Endothelial cell of umbilical vein (primary cell): ENCODE results near the gene HTR7. TPM values are rescaled to one million over a fixed set of nuclear protein-coding genes. Genes with fewer than 3 reads are reported as not detected.

Experiments
- BruUV-seq: library from RNA; stranded (reverse); fragments of 400-500 nt; replicated peaks from 2 replicates; lab custom pipeline; 2021; lab: Mats Ljungman, UMichigan
- CTCF ChIA-PET: fragments of 300-600, 350-600 bp; sonication (Branson Sonifier 250); formaldehyde crosslinking; loops from one replicate; lab custom pipeline; 2021; ENCODE audit warnings: antibody characterized with exemption, inconsistent platforms; lab: Charles Lee
- POLR2A ChIA-PET: fragments of 300-600, 350-600 bp; sonication (Branson Sonifier 250); formaldehyde crosslinking; loops from one replicate; lab custom pipeline; 2021; ENCODE audit warnings: antibody characterized with exemption, inconsistent platforms; lab: Charles Lee
- DNase-seq: peaks from one replicate; pipeline ENCODE4 v3.0.0-alpha.2; 2011; ENCODE audit warnings: low read depth, low spot score
- FAIRE-seq: peaks from 2 replicates; lab custom pipeline; 2011; peaks lifted over from hg19 to GRCh38; lab: Jason Lieb, UNC
- H2AFZ ChIP-seq: 2 replicates; pipeline ENCODE4 v1.6.0; 2012; ENCODE audit warnings: low read depth, low read length, control low read depth, inconsistent platforms
- H3K27ac ChIP-seq: 2 replicates; pipeline ENCODE4 v1.5.1; 2011; ENCODE audit warnings: low read depth, mild to moderate bottlenecking, control low read depth, low read length, moderate library complexity; ENCODE audit not compliant: insufficient read depth
- H3K27me3 ChIP-seq, 2 experiments: 2 replicates each; pipeline versions ENCODE4 v1.6.0 to v1.6.1; 2011; ENCODE audit warnings: low read length in 2 of 2, mixed read lengths in 1 of 2; ENCODE audit not compliant: control insufficient read depth in 2 of 2, insufficient read depth in 2 of 2
- H3K36me3 ChIP-seq, 2 experiments: 2 replicates in 1 of 2; 3 replicates in 1 of 2; pipeline ENCODE4 v1.5.1; 2011; ENCODE audit warnings: low read length in 2 of 2, mild to moderate bottlenecking in 1 of 2, moderate library complexity in 1 of 2; ENCODE audit not compliant: control insufficient read depth in 2 of 2, insufficient read depth in 2 of 2; ENCODE audit errors: extremely low read depth in 1 of 2
- H3K4me1 ChIP-seq: 3 replicates; pipeline ENCODE4 v1.5.1; 2011; ENCODE audit warnings: mild to moderate bottlenecking, low read length; ENCODE audit not compliant: control insufficient read depth, insufficient read depth; ENCODE audit errors: extremely low read depth
- H3K4me2 ChIP-seq: 2 replicates; pipeline ENCODE4 v1.6.1; 2011; ENCODE audit warnings: low read length, control low read depth, mixed read lengths; ENCODE audit not compliant: insufficient read depth
- H3K4me3 ChIP-seq, 3 experiments: fragments of 200-600 bp in 1 of 3; sonication (generic), shearing (Covaris generic) in 1 of 3; replicated peaks in 1 of 3; 2 replicates each; pipeline ENCODE4 v1.5.1; 2011 to 2016; ENCODE audit warnings: control low read depth in 3 of 3, low read length in 3 of 3, mild to moderate bottlenecking in 2 of 3, inconsistent platforms in 1 of 3, low read depth in 1 of 3, moderate library complexity in 1 of 3; ENCODE audit not compliant: insufficient read depth in 1 of 3
- H3K79me2 ChIP-seq: 2 replicates; pipeline ENCODE4 v1.6.0; 2012; ENCODE audit warnings: low read length, inconsistent platforms; ENCODE audit not compliant: control insufficient read depth, insufficient read depth
- H3K9ac ChIP-seq: replicated peaks from 2 replicates; pipeline ENCODE3; 2011; ENCODE audit warnings: low read length, control low read depth; ENCODE audit not compliant: insufficient read depth; ENCODE audit errors: extremely low read depth
- H3K9me1 ChIP-seq: replicated peaks from 3 replicates; pipeline ENCODE4 v1.6.0; 2011; ENCODE audit warnings: mild to moderate bottlenecking, low read length; ENCODE audit not compliant: control insufficient read depth, insufficient read depth; ENCODE audit errors: extremely low read depth
- H3K9me3 ChIP-seq: replicated peaks from 2 replicates; pipeline ENCODE4 v1.5.1; 2012; ENCODE audit warnings: low read length, inconsistent platforms; ENCODE audit not compliant: control insufficient read depth, insufficient read depth
- H4K20me1 ChIP-seq: replicated peaks from 2 replicates; pipeline ENCODE3; 2011; ENCODE audit warnings: mild to moderate bottlenecking, low read length; ENCODE audit not compliant: control insufficient read depth, insufficient read depth; ENCODE audit errors: extremely low read depth
- CTCF ChIP-seq, 2 donors: IDR thresholded peaks; 1 replicate in 1 of 2; 2 replicates in 1 of 2; pipeline ENCODE4 v1.5.1; 2011; ENCODE audit warnings: low read length in 2 of 2, mild to moderate bottlenecking in 2 of 2, moderate library complexity in 2 of 2, control low read depth in 1 of 2, inconsistent platforms in 1 of 2, low read depth in 1 of 2; ENCODE audit not compliant: insufficient read depth in 1 of 2; ENCODE audit errors: extremely low read depth in 1 of 2
- FOS ChIP-seq: IDR thresholded peaks from 2 replicates; pipeline ENCODE4 v1.6.1; 2011; ENCODE audit warnings: mild to moderate bottlenecking, low read length, moderate library complexity, borderline replicate concordance; ENCODE audit not compliant: insufficient read depth
- GATA2 ChIP-seq: IDR thresholded peaks from 2 replicates; pipeline ENCODE4 v1.7.0; 2011; ENCODE audit warnings: low read depth, mild to moderate bottlenecking, moderate library complexity, mixed read lengths, low read length; ENCODE audit not compliant: insufficient read length, insufficient read depth
- JUN ChIP-seq: IDR thresholded peaks from 2 replicates; pipeline ENCODE4 v1.6.1; 2011; ENCODE audit warnings: borderline replicate concordance, low read depth; ENCODE audit not compliant: insufficient read length, insufficient read depth
- MYC ChIP-seq: IDR thresholded peaks from one replicate; pipeline ENCODE4 v1.6.1; 2011; ENCODE audit warnings: mild to moderate bottlenecking, low read depth, low read length
- POLR2AphosphoS5 ChIP-seq: IDR thresholded peaks from 2 replicates; pipeline ENCODE4 v1.6.1; 2012; ENCODE audit warnings: low read depth, mild to moderate bottlenecking, control low read depth, low read length, moderate library complexity; ENCODE audit not compliant: insufficient read depth
- dilution Hi-C: fragments of 300-500 bp; cut with MboI; formaldehyde crosslinking; loops from one replicate; pipeline ENCODE4 v1.15.0; 2019; ENCODE audit warnings: low sequenced_read_pairs; ENCODE audit not compliant: extremely low pct_ligation_motif_present
- intact Hi-C: fragments of 100-400 bp; cut with micrococcal nuclease; formaldehyde crosslinking; loops from one replicate; pipeline ENCODE4 v1.10.0; 2022
- polyA plus RNA-seq, 4 experiments: library from polyadenylated mRNA; depleted of rRNA in 3 of 4; stranded (reverse) in 3 of 4; unstranded in 1 of 4; fragments of >200 nt; gene quantifications; 2 replicates each; pipeline versions ENCODE4 v1.2.1 to v1.2.3, GENCODE V29; 2011 to 2012; ENCODE audit warnings: missing spikeins in 1 of 4
- total RNA-seq: library from RNA; stranded (reverse); gene quantifications from 2 replicates; pipeline ENCODE4 v1.2.3, GENCODE V29; 2021

Gene HTR7
- total and polyA plus RNA-seq, 2 donors (not counting 3 experiments of a cell fraction or from before 2014, with no cell fraction given), result 0.01 to 0.22 TPM

- ChIA-PET CTCF (interaction anchor here (1.0 to 8.0 kb wide), 4 partner anchors 73 to 202 kb away, joined by 3 to 169 read pairs (median 16); no protein-coding TSS in a partner anchor), POLR2A (no interaction called here)
- intact Hi-C loops, result loop anchor here (5.0 to 10.0 kb wide), 2 partner anchors 573 to 906 kb away; no protein-coding TSS in a partner anchor
- peaks cover 19% of the 10 kb centered on the region for H3K4me1 ChIP-seq
- dilution Hi-C loops, result no loop called here
- no peaks in the 10 kb centered on the region for H3K79me2 ChIP-seq
- H3K4me2 ChIP-seq, result no peak overlapping the region
- no peaks in the 10 kb centered on the region for H4K20me1 ChIP-seq
- TF ChIP-seq MYC (no peak), FOS (no peak), CTCF (IDR thresholded peaks at IDR 0.05; ENCODE audit: extremely low read depth in 1 of 2, insufficient read depth in 1 of 2, low read depth in 1 of 2, low read length in 2 of 2) (no peak), JUN (no peak), GATA2 (no peak), POLR2AphosphoS5 (no peak)
- peaks cover 24 to 37% of the 10 kb centered on the region in 2 experiments for H3K27me3 ChIP-seq
- no peaks in the 10 kb centered on the region for H3K9me3 ChIP-seq
- no peak for FAIRE-seq
- H3K9me1 ChIP-seq, result no peaks in the 10 kb centered on the region
- H3K4me3 ChIP-seq, result no peak overlapping the region
- H3K36me3 ChIP-seq, result no peaks in the 10 kb centered on the region
- H3K27ac ChIP-seq, result no peak overlapping the region
- H2AFZ ChIP-seq, result no peak overlapping the region
- H3K9ac ChIP-seq, result no peak overlapping the region
- no peak for DNase-seq
- no TSS peak for BruUV-seq
Observed at GRCh38 chr10:90860790-90861189, 3.0 kb upstream of the HTR7 start.
